Stimulated activated CD4-positive, alpha-beta T cell treated with anti-CD3 and anti-CD28 coated beads, TNF-alpha, amount 100 ng/mL, for 24 hours (primary cell): Measurements from ENCODE around the gene RBBP8.
"Not testable (repeated sequence)": the region's sequence is repeated elsewhere in the genome, so short reads cannot be mapped to it uniquely, and the experiment has no call there.

Experiments used
- DNase-seq, 3 experiments: peaks; one replicate each; pipeline ENCODE4 v3.0.0-alpha.2; 2020; ENCODE audit warnings: low read depth in 3 of 3

RBBP8 gene

GRCh38 chr18:22943847-22944246 is 10.7 kb downstream of the RBBP8 start:
- DNase-seq, result no peak

GRCh38 chr18:22946217-22946616 is 13.1 kb downstream of the RBBP8 start:
- no peak for DNase-seq

GRCh38 chr18:22946846-22947245 is 13.7 kb downstream of the RBBP8 start:
- no peak for DNase-seq

GRCh38 chr18:22951823-22952222 is 18.7 kb downstream of the RBBP8 start:
- DNase-seq, result no peak

- no peak for DNase-seq
These were observed 19.4 kb downstream of the RBBP8 start for GRCh38 chr18:22952525-22952924.

GRCh38 chr18:22953982-22954381 is 20.9 kb downstream of the RBBP8 start:
- DNase-seq, result not testable (repeated sequence)

- no peak for DNase-seq
These were observed 23.1 kb downstream of the RBBP8 start for GRCh38 chr18:22956226-22956625.

GRCh38 chr18:22961156-22961555 is 28.0 kb downstream of the RBBP8 start:
- DNase-seq, result no peak

GRCh38 chr18:22962004-22962403 is 28.9 kb downstream of the RBBP8 start:
- DNase-seq, result no peak

GRCh38 chr18:22964116-22964515 is 31.0 kb downstream of the RBBP8 start:
- DNase-seq, result no peak

GRCh38 chr18:22964722-22965121 is 31.6 kb downstream of the RBBP8 start:
- DNase-seq, result no peak

- no peak for DNase-seq
These were observed 37.9 kb downstream of the RBBP8 start for GRCh38 chr18:22971038-22971437.

GRCh38 chr18:22974001-22974400 is 40.9 kb downstream of the RBBP8 start:
- no peak for DNase-seq

- DNase-seq, result no peak
These were observed 41.6 kb downstream of the RBBP8 start for GRCh38 chr18:22974707-22975106.

GRCh38 chr18:22975508-22975907 is 42.4 kb downstream of the RBBP8 start:
- no peak for DNase-seq

GRCh38 chr18:22977847-22978701 is 44.9 kb downstream of the RBBP8 start:
- no peak for DNase-seq

GRCh38 chr18:22980394-22980793 is 47.3 kb downstream of the RBBP8 start:
- no peak for DNase-seq

- no peak for DNase-seq
These were observed 48.4 kb downstream of the RBBP8 start for GRCh38 chr18:22981274-22982133.

GRCh38 chr18:22983175-22983574 is 50.0 kb downstream of the RBBP8 start:
- no peak for DNase-seq

- DNase-seq, result no peak
These were observed 52.1 kb downstream of the RBBP8 start for GRCh38 chr18:22985250-22985649.

- DNase-seq, result no peak
These were observed 54.5 kb downstream of the RBBP8 start for GRCh38 chr18:22987547-22988189.

- DNase-seq, result no peak
These were observed 55.1 kb downstream of the RBBP8 start for GRCh38 chr18:22988208-22988607.
